Vagina (tissue), 2 donors: Measurements from ENCODE around the gene WNT5B. TPM values are rescaled to one million over a fixed set of nuclear protein-coding genes. Genes with fewer than 3 reads are reported as not detected.

Experiments used
- DNase-seq, 2 donors: peaks; one replicate each; pipeline ENCODE4 v3.0.0-alpha.2; 2017; ENCODE audit errors: extremely low spot score in 2 of 2
- H3K27ac ChIP-seq: fragments of 200-600 bp; sonication (generic); one replicate; pipeline ENCODE4 v1.5.1; 2019
- H3K27me3 ChIP-seq: fragments of 200-600 bp; sonication (generic); one replicate; pipeline ENCODE4 v1.5.1; 2019
- H3K36me3 ChIP-seq, 2 donors: fragments of 200-600 bp; sonication (generic); one replicate each; pipeline ENCODE4 v1.5.1; 2017 to 2019
- H3K4me1 ChIP-seq: fragments of 200-600 bp; sonication (generic); one replicate; pipeline ENCODE4 v1.5.1; 2019
- H3K4me3 ChIP-seq, 2 donors: fragments of 200-600 bp; sonication (generic); 1 replicate in 1 of 2; 2 replicates in 1 of 2; pipeline ENCODE4 v1.5.1; 2016 to 2019
- H3K9me3 ChIP-seq: fragments of 200-600 bp; sonication (generic); one replicate; pipeline ENCODE4 v1.5.1; 2019
- CTCF ChIP-seq, 3 experiments: fragments of 450-650 bp in 2 of 3; fragments of 200-600 bp in 1 of 3; sonication (generic) in 1 of 3; IDR thresholded peaks; one replicate each; pipeline ENCODE4 v1.5.1; 2017 to 2019; ENCODE audit warnings: antibody characterized with exemption in 3 of 3, mild to moderate bottlenecking in 2 of 3, moderate library complexity in 2 of 3
- POLR2A ChIP-seq, 2 donors: fragments of 450-650 bp; IDR thresholded peaks; one replicate each; pipeline ENCODE4 v1.6.1; 2017; ENCODE audit warnings: antibody characterized with exemption in 2 of 2, mild to moderate bottlenecking in 2 of 2, moderate library complexity in 2 of 2
- POLR2AphosphoS5 ChIP-seq, 2 donors: sonication (generic); formaldehyde crosslinking; IDR thresholded peaks; one replicate each; pipeline ENCODE4 v1.9.0; 2017; ENCODE audit warnings: antibody characterized with exemption in 2 of 2, mild to moderate bottlenecking in 2 of 2, low read depth in 1 of 2; ENCODE audit not compliant: insufficient read depth in 1 of 2
- intact Hi-C: fragments of 100-400 bp; cut with DNase I; formaldehyde crosslinking; loops from one replicate; pipeline ENCODE4 v1.15.1; 2023
- total RNA-seq: library from RNA; depleted of rRNA; stranded (reverse); fragments of >200 nt; gene quantifications from one replicate; pipeline ENCODE4 v1.2.3, GENCODE V29; 2016

The WNT5B gene
- total RNA-seq, 1 donor from 2014 or later = 7.6 TPM

- no peaks in the 10 kb centered on the region for H3K9me3 ChIP-seq
- H3K27me3 ChIP-seq = no peaks in the 10 kb centered on the region
- no peak overlapping the region for H3K4me3 ChIP-seq
- DNase-seq = no peak
- peak overlapping the region; percentile 53 for H3K27ac ChIP-seq
- no peaks in the 10 kb centered on the region for H3K36me3 ChIP-seq
- peaks cover 28% of the 10 kb centered on the region for H3K4me1 ChIP-seq
- intact Hi-C loops = no loop called here
- TF ChIP-seq POLR2AphosphoS5 (IDR thresholded peaks at IDR 0.05; ENCODE audit: insufficient read depth in 1 of 2, low read depth in 1 of 2) = no peak
- no peak for TF ChIP-seq CTCF (IDR thresholded peaks at IDR 0.05)
- TF ChIP-seq POLR2A (IDR thresholded peaks at IDR 0.05) = no peak
Observed at GRCh38 chr12:1656902-1657301, 27.9 kb downstream of the WNT5B start.

- peak overlapping the region; percentile 53 for H3K27ac ChIP-seq
- peaks cover 28% of the 10 kb centered on the region for H3K4me1 ChIP-seq
- H3K4me3 ChIP-seq = no peak overlapping the region
- no peaks in the 10 kb centered on the region for H3K27me3 ChIP-seq
- TF ChIP-seq CTCF (IDR thresholded peaks at IDR 0.05) (no peak), POLR2A (IDR thresholded peaks at IDR 0.05) (no peak), POLR2AphosphoS5 (IDR thresholded peaks at IDR 0.05; ENCODE audit: insufficient read depth in 1 of 2, low read depth in 1 of 2) (no peak)
- no peaks in the 10 kb centered on the region for H3K36me3 ChIP-seq
- no peaks in the 10 kb centered on the region for H3K9me3 ChIP-seq
- DNase-seq = no peak
- intact Hi-C loops = no loop called here
Observed at GRCh38 chr12:1657688-1658087, 28.7 kb downstream of the WNT5B start.

- H3K4me1 ChIP-seq = peaks cover 28% of the 10 kb centered on the region
- H3K36me3 ChIP-seq = no peaks in the 10 kb centered on the region
- no peaks in the 10 kb centered on the region for H3K9me3 ChIP-seq
- H3K27ac ChIP-seq = peak overlapping the region; percentile 97
- no peaks in the 10 kb centered on the region for H3K27me3 ChIP-seq
- TF ChIP-seq POLR2AphosphoS5 (IDR thresholded peaks at IDR 0.05; ENCODE audit: insufficient read depth in 1 of 2, low read depth in 1 of 2) = peak; percentile 56 to 96
- TF ChIP-seq POLR2A (IDR thresholded peaks at IDR 0.05) = no peak
- no peak for TF ChIP-seq CTCF (IDR thresholded peaks at IDR 0.05)
- peak in 1 of 2 donors; percentile 94 for DNase-seq
- peak overlapping the region in 1 of 2 donors; percentile 48 for H3K4me3 ChIP-seq
- intact Hi-C loops = loop anchor here (10.0 kb wide), 1 partner anchor 274 kb away; no protein-coding TSS in a partner anchor
Observed at GRCh38 chr12:1660304-1661187, 31.5 kb downstream of the WNT5B start.

- H3K9me3 ChIP-seq = no peaks in the 10 kb centered on the region
- peak overlapping the region; percentile 48 to 61 for H3K4me3 ChIP-seq
- H3K27me3 ChIP-seq = no peaks in the 10 kb centered on the region
- intact Hi-C loops = loop anchor here (10.0 kb wide), 1 partner anchor 273 kb away; no protein-coding TSS in a partner anchor
- no peaks in the 10 kb centered on the region for H3K36me3 ChIP-seq
- peak overlapping the region; percentile 97 for H3K27ac ChIP-seq
- no peak for DNase-seq
- H3K4me1 ChIP-seq = peaks cover 28% of the 10 kb centered on the region
- TF ChIP-seq POLR2AphosphoS5 (IDR thresholded peaks at IDR 0.05; ENCODE audit: insufficient read depth in 1 of 2, low read depth in 1 of 2) (peak; percentile 57 to 81), POLR2A (IDR thresholded peaks at IDR 0.05) (peak in 1 of 2 donors; percentile 35), CTCF (IDR thresholded peaks at IDR 0.05) (no peak)
Observed at GRCh38 chr12:1661553-1662335, 32.7 kb downstream of the WNT5B start.
